Body of pancreas (tissue), 4 donors: ENCODE results near the gene PLEKHM2. TPM values are rescaled to one million over a fixed set of nuclear protein-coding genes. Genes with fewer than 3 reads are reported as not detected.
"Not testable (repeated sequence)": the region's sequence is repeated elsewhere in the genome, so short reads cannot be mapped to it uniquely, and the experiment has no call there.

Experiments used
- ATAC-seq: fragments of 150-250 bp; one replicate; pipeline ENCODE4 v1.9.1; 2016
- DNase-seq, 4 donors: peaks; one replicate each; pipeline ENCODE4 v3.0.0-alpha.2; 2019
- H3K27ac ChIP-seq, 4 donors: fragments of 200-600 bp; sonication (generic); 1 replicate in 3 of 4; 2 replicates in 1 of 4; pipeline versions ENCODE4 v1.5.1 to v1.6.1; 2016 to 2019; ENCODE audit warnings: mild to moderate bottlenecking in 1 of 4, mixed read lengths in 1 of 4, moderate library complexity in 1 of 4
- H3K27me3 ChIP-seq, 2 donors: fragments of 200-600 bp; sonication (generic); one replicate each; pipeline ENCODE4 v1.6.0; 2016; ENCODE audit warnings: mild to moderate bottlenecking in 1 of 2
- H3K36me3 ChIP-seq, 2 donors: fragments of 200-600 bp; sonication (generic); replicated peaks in 1 of 2; 2 replicates each; pipeline ENCODE4 v1.5.1; 2016; ENCODE audit warnings: low read depth in 2 of 2; ENCODE audit not compliant: insufficient read depth in 1 of 2
- H3K4me1 ChIP-seq: fragments of 200-600 bp; sonication (generic); one replicate; pipeline ENCODE4 v1.6.0; 2016
- H3K4me3 ChIP-seq, 2 donors: fragments of 200-600 bp; sonication (generic); 1 replicate in 1 of 2; 2 replicates in 1 of 2; pipeline ENCODE4 v1.5.1; 2016 to 2019
- H3K9me3 ChIP-seq, 3 donors: fragments of 200-600 bp; sonication (generic); 1 replicate in 2 of 3; 2 replicates in 1 of 3; pipeline ENCODE4 v1.5.1; 2016
- CTCF ChIP-seq, 7 experiments: fragments of 450-650 bp in 4 of 7; fragments of 200-600 bp in 3 of 7; sonication (generic) in 3 of 7; IDR thresholded peaks; one replicate each; pipeline ENCODE4 v1.5.1; 2016 to 2019; ENCODE audit warnings: antibody characterized with exemption in 7 of 7
- POLR2A ChIP-seq, 3 donors: fragments of 450-650 bp; IDR thresholded peaks; one replicate each; pipeline ENCODE4 v1.6.1; 2016; ENCODE audit warnings: antibody characterized with exemption in 3 of 3, mild to moderate bottlenecking in 2 of 3
- whole genome bisulfite sequencing, 2 donors: methylation state at CpG; one replicate each; pipeline ENCODE4 v1.1.5; 2017; 5-methylcytosine and 5-hydroxymethylcytosine counted together
- intact Hi-C: fragments of 100-400 bp; cut with DNase I; formaldehyde crosslinking; loops from one replicate; pipeline ENCODE4 v1.15.1; 2023
- total RNA-seq, 2 donors: library from RNA; depleted of rRNA; stranded (reverse); fragments of >200 nt; gene quantifications; one replicate each; pipeline ENCODE4 v1.1.0, GENCODE V29; 2016

Gene PLEKHM2
- total RNA-seq, 2 donors from 2014 or later: 18.1 to 31.6 TPM

GRCh38 chr1:15696956-15697521, 12.9 kb downstream of the PLEKHM2 start:
- intact Hi-C loops: no loop called here
- ATAC-seq (no peak), DNase-seq (peak in 1 of 4 donors; percentile 34)
- 55 to 72% methylated on average over 10 of the region's 10 CpGs for WGBS, 2 donors
- H3K9me3 ChIP-seq: no peaks in the 10 kb centered on the region
- peak overlapping the region in 1 of 4 donors; percentile 13 for H3K27ac ChIP-seq
- no peaks in the 10 kb centered on the region for H3K27me3 ChIP-seq
- no peak overlapping the region for H3K4me3 ChIP-seq
- H3K36me3 ChIP-seq: no peaks in the 10 kb centered on the region
- no peaks in the 10 kb centered on the region for H3K4me1 ChIP-seq
- TF ChIP-seq POLR2A (IDR thresholded peaks at IDR 0.05) (no peak), CTCF (IDR thresholded peaks at IDR 0.05) (no peak)

GRCh38 chr1:15698201-15698600, 14.1 kb downstream of the PLEKHM2 start:
- 98 to 100% methylated on average over 2 of the region's 2 CpGs for WGBS, 2 donors
- H3K4me3 ChIP-seq: no peak overlapping the region
- TF ChIP-seq CTCF (IDR thresholded peaks at IDR 0.05) (no peak), POLR2A (IDR thresholded peaks at IDR 0.05) (no peak)
- H3K27ac ChIP-seq: no peak overlapping the region
- H3K9me3 ChIP-seq: no peaks in the 10 kb centered on the region
- intact Hi-C loops: no loop called here
- peaks cover 6% of the 10 kb centered on the region for H3K4me1 ChIP-seq
- no peaks in the 10 kb centered on the region for H3K27me3 ChIP-seq
- no peaks in the 10 kb centered on the region for H3K36me3 ChIP-seq
- no peak for ATAC-seq
- DNase-seq: no peak

GRCh38 chr1:15699321-15699720, 15.2 kb downstream of the PLEKHM2 start:
- DNase-seq, H3K9me3 ChIP-seq, H3K4me3 ChIP-seq, H3K36me3 ChIP-seq, intact Hi-C loops, H3K27me3 ChIP-seq, H3K27ac ChIP-seq, ATAC-seq: not testable (repeated sequence)
- 85 to 90% methylated on average over 4 of the region's 4 CpGs for WGBS, 2 donors
- peaks cover 14% of the 10 kb centered on the region for H3K4me1 ChIP-seq

GRCh38 chr1:15700508-15700907, 16.4 kb downstream of the PLEKHM2 start:
- TF ChIP-seq CTCF (IDR thresholded peaks at IDR 0.05) (no peak), POLR2A (IDR thresholded peaks at IDR 0.05) (no peak)
- DNase-seq (no peak), ATAC-seq (no peak)
- intact Hi-C loops: no loop called here
- Histone ChIP-seq H3K27ac (no peak overlapping the region), H3K9me3 (no peaks in the 10 kb centered on the region), H3K36me3 (no peaks in the 10 kb centered on the region), H3K27me3 (no peaks in the 10 kb centered on the region), H3K4me3 (no peak overlapping the region), H3K4me1 (peaks cover 14% of the 10 kb centered on the region)
- WGBS, 2 donors: 81 to 96% methylated on average over 6 of the region's 6 CpGs

- H3K9me3 ChIP-seq: no peaks in the 10 kb centered on the region
- peaks cover 14% of the 10 kb centered on the region for H3K4me1 ChIP-seq
- H3K27ac ChIP-seq: no peak overlapping the region
These were observed 17.7 kb downstream of the PLEKHM2 start for GRCh38 chr1:15701784-15702183.

More at GRCh38 chr1:15701784-15702183, 17.7 kb downstream of the PLEKHM2 start:
- Histone ChIP-seq H3K4me3 (no peak overlapping the region), H3K27me3 (no peaks in the 10 kb centered on the region), H3K36me3 (no peaks in the 10 kb centered on the region)
- TF ChIP-seq CTCF (IDR thresholded peaks at IDR 0.05) (no peak), POLR2A (IDR thresholded peaks at IDR 0.05) (no peak)
- DNase-seq (no peak), ATAC-seq (no peak)
- WGBS, 2 donors: 80 to 86% methylated on average over 4 to 8 of the region's 8 CpGs
- intact Hi-C loops: no loop called here
